Epithelial cell of prostate (primary cell): ENCODE results near the gene CD180.

Experiments used
- DNase-seq: peaks from one replicate; pipeline ENCODE4 v3.0.0-alpha.2; 2011; ENCODE audit warnings: low read depth, low spot score
- H3K27ac ChIP-seq: fragments of 450-650 bp; 2 replicates; pipeline ENCODE4 v1.5.1; 2017; ENCODE audit warnings: mild to moderate bottlenecking

The CD180 gene

GRCh38 chr5:67196537-67197059 lies at the start of gene CD180:
Gene CD180, minus strand, starts transcription at chr5:67196799. Its CDS starts 158 bp downstream, at chr5:67196641.
- DNase-seq: no peak
- H3K27ac ChIP-seq: no peak within 1 kb of the TSS

GRCh38 chr5:67246108-67246507 lies 49.5 kb upstream of the CD180 start:
- peak overlapping the region; percentile 96 for H3K27ac ChIP-seq
- peak; percentile 20 for DNase-seq

GRCh38 chr5:67245259-67245846 lies 48.8 kb upstream of the CD180 start:
- no peak for DNase-seq
- peak overlapping the region; percentile 96 for H3K27ac ChIP-seq

GRCh38 chr5:67244345-67244793 lies 47.8 kb upstream of the CD180 start:
- DNase-seq: no peak
- H3K27ac ChIP-seq: no peak overlapping the region

- no peak overlapping the region for H3K27ac ChIP-seq
- DNase-seq: no peak
These were observed 47.3 kb upstream of the CD180 start for GRCh38 chr5:67243944-67244343.

- no peak overlapping the region for H3K27ac ChIP-seq
- DNase-seq: no peak
These were observed 46.8 kb upstream of the CD180 start for GRCh38 chr5:67243349-67243748.

- no peak for DNase-seq
- no peak overlapping the region for H3K27ac ChIP-seq
These were observed 44.7 kb upstream of the CD180 start for GRCh38 chr5:67241326-67241725.

- DNase-seq: no peak
- H3K27ac ChIP-seq: no peak overlapping the region
These were observed 44.2 kb upstream of the CD180 start for GRCh38 chr5:67240846-67241245.

GRCh38 chr5:67240065-67240464 lies 43.5 kb upstream of the CD180 start:
- H3K27ac ChIP-seq: no peak overlapping the region
- DNase-seq: no peak

- no peak for DNase-seq
- no peak overlapping the region for H3K27ac ChIP-seq
These were observed 41.6 kb upstream of the CD180 start for GRCh38 chr5:67238191-67238590.

GRCh38 chr5:67235399-67236110 lies 39.0 kb upstream of the CD180 start:
- no peak for DNase-seq
- H3K27ac ChIP-seq: no peak overlapping the region

GRCh38 chr5:67234671-67235176 lies 38.1 kb upstream of the CD180 start:
- no peak for DNase-seq
- H3K27ac ChIP-seq: no peak overlapping the region

GRCh38 chr5:67233075-67233474 lies 36.5 kb upstream of the CD180 start:
- DNase-seq: no peak
- H3K27ac ChIP-seq: no peak overlapping the region

- H3K27ac ChIP-seq: no peak overlapping the region
- no peak for DNase-seq
These were observed 26.6 kb upstream of the CD180 start for GRCh38 chr5:67223211-67223610.

- no peak for DNase-seq
- no peak overlapping the region for H3K27ac ChIP-seq
These were observed 25.8 kb upstream of the CD180 start for GRCh38 chr5:67222243-67223025.

- no peak for DNase-seq
- no peak overlapping the region for H3K27ac ChIP-seq
These were observed 25.1 kb upstream of the CD180 start for GRCh38 chr5:67221487-67222242.

GRCh38 chr5:67216564-67216963 lies 20.0 kb upstream of the CD180 start:
- no peak for DNase-seq
- no peak overlapping the region for H3K27ac ChIP-seq

GRCh38 chr5:67215519-67216471 lies 19.2 kb upstream of the CD180 start:
- H3K27ac ChIP-seq: no peak overlapping the region
- no peak for DNase-seq
